Measurements from ENCODE around the gene ATG4A.
A peak's percentile ranks its signal among the peaks of the same experiment; 100 is the strongest.

ATG4A gene

DNA sequence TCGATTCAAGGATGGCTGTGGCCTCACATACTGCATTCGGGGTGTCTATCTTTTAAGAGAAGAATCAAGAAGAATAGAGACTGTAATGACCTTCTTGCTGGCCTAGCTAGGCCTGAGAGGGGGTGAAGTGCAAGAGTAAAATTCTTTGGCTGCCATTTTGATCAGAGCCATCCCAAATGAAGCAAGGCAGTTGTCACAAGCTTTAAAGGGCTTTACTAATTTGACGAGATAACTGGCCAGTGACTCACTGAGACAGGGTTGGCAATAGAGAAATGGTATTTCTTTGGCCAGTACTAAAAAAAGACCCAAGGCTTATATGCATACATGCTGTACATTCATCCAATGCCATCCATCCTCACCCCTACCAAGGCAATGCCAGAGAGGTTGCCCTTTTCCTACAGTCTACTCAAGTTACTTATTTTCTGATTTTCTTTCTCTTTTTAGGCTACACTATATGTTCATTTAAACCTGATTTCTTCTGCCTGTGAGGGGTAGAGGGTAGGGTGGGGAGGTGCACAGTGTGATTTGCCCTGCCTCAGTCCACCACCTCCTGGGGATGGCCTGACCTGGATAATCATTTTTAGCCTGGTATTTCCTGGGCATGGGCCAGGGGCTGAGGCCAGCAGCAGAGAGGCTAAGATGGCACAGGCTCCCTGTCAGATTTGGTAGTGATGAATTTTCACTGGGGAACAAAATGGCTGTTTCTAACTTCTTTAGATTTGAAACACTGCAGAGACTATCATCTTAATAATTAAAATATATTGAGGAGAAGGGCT is 32.2 kb downstream of the ATG4A start:
- DNase-seq: no peak

DNA sequence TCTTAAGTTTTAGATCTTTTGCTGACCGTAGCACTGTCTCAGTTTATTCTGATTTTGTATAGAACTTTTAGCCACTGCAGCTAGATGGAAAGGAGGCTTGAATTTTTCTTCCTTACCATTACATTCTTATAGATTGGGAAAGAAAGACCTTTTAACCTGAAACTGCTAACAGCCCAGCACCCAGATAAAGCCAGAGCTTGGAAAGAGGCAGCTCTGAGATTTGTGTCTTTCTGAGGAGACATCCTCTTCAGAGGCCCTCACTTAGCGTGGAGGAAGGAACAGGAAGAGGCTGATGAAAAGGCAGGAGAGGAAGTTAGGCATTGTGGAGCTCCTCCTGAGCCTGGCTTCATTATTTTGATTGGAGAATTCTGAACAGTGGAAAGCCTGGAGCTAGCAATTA is 35.1 kb downstream of the ATG4A start:
- no peak for DNase-seq

DNA sequence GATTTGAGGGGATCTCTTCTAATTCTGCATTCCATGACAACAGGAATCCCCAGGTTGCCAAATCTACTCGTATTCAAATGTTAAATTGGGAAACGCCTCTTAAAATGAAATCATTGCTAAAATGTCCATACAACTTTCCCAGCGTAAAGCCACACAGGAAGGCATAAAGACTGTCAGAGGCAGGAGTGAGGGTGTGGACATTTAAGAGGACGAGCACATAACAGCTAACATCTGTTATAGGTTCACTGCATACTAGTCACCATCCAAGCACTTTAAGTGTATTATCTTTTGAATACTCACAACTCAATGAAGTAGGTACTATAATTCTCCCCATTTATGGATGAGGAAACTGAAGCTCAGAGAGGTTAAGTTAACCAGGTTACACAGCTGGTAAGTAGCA is 35.6 kb downstream of the ATG4A start:
- no peak for DNase-seq

DNA sequence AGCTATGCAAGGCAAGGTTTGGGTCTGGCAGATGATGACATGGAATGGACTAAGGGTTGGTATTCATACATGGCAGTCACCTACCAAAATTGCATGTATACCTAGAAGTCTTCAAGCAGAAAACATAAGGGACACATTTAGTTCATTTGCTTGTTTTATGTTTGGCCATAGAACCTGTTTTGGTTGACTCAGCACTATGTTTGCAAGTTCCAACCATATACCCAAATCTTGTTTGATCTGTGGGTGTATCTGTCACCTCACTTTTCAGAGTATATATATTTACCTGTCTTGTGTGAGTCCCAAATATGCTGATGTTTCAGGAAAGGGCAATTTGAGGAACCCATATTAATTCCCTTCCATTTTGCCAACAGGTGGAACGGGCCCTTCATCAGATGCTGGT is 39.3 kb downstream of the ATG4A start:
- DNase-seq: no peak

DNA sequence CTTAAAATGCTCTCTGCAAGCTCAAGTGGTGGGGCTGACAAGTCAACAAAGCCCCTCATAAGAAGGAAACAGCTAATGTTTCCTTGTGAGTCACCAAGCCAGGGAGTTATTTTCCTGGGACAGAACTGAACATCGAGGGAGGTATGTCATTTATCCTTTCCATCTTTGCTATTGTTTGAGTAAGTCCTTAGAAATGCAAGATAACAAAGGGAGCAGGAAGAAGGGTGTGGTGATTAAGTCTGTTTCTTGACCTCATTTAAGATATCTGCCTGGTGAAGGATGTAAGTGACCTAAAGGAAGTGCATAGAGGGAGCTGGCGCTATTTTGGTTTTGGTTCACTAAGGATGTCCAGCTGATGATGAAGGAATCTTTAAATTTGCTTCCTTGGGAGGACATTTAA is 39.9 kb downstream of the ATG4A start:
- no peak for DNase-seq

DNA sequence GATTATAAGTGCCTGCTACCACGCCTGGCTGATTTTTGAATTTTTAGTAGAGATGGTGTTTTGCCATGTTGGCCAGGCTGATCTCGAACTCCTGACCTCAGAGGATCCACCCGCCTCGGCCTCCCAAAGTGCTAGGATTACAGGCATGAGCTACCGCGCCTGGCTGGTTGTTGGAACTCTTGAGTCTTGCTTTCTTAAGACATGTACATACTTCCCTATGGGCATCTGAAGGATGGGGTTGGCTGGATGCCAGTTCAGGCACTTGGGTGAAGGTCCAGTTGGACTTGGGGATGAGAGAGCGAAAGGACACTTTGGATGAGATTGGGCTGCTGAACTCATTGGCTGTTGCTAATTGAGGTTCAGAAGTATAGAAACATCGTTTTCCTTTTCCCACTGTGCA is 40.5 kb downstream of the ATG4A start:
- DNase-seq: no peak

DNA sequence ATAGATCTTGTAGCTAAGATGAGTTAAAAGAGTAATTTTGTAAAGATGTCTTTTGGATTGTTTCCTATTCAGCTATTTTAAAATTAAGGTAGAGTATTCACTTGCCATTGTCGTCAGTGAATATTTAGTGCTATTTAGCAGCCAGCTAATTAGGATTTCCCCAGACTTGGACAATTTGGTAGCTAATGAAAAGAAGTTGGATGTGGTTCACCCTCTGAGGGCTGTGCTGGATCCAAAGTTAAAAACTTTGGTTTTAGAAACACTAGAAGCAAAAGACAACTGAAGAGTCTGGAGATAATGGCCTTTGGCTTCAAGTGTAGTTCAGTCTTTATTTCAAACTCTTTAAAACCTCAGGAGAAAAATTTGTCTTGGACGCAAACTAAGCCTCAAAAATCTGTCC is 41.3 kb downstream of the ATG4A start:
- no peak for DNase-seq

DNA sequence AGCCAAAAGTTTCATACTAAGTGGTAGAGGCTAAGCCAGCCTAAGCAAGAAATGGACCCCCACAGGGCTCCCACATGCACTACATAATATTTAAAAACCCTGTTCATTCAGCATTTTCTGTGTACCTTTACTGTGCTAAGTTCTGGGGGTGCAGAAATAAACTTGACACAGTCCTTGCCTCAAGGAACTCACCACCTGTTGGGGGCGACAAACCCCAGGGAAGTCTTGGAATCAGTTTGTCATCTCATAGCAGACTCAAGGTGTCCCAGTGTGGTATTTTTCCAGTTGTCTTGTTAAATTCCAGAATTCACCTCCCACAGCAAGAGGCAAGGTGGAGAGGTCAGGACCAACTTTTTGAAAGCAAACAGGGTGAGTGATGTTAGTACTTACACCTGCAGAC is 43.1 kb downstream of the ATG4A start:
- DNase-seq: no peak

DNA sequence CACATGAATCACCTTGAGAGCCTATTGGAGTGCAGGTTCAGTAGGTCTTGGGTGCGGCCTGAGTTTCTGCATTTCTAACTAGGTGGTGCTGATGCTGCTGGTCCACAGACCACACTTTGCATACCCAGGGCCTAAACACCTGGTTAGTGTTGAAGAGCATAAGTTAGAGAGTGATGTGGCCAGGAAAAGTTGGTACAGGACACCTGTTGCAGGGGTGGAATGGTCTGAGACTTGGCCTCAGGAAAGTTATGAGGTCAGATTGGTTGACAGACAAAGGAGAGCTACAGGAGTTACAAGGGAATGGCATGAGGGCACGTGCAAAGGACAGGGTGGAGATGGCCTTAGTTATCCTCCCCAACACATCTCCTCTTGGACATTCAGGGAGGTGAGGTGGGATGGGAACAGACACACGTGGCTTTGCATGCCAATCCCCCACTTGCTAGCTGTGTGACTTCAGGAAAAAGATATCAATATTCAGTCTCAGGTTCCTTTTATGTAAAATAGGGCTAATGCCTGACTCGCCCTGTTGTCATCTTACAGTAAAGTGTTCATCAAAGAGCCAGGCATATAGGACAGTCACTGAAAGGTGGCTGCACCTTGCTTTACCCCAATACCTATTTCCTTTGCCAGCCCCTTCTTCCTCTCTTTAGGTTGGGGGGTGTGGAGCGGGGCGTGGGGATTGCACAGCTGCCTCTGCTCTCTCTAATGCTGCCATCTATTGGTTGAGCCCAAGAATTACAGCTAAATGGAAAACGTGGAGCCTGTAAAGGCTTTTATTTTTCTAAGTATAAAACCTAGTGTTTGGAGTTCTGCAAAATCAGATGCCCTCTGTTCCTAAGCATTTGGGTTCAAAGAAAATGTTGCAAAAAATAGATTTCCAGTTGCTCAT is 47.5 kb downstream of the ATG4A start:
- no peak for DNase-seq

DNA sequence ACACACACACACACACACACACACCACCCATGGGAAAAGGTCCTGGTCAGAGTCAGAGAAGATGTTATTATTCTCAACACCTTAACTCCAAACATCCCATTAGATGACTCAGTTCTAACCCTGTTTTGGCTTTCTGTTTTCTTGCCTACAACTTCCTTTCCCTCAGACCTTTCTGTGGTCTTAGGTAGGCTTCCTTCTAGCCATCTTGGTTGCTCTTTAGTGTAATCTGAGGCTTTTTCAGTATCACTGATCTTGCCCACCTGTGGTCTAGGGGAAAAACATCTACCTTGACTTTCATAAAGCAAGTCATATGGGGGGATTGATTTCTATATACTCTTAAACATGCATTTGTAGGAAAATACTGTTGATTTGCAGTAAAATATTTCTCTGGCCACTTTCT is 56.9 kb downstream of the ATG4A start:
- no peak for DNase-seq

DNA sequence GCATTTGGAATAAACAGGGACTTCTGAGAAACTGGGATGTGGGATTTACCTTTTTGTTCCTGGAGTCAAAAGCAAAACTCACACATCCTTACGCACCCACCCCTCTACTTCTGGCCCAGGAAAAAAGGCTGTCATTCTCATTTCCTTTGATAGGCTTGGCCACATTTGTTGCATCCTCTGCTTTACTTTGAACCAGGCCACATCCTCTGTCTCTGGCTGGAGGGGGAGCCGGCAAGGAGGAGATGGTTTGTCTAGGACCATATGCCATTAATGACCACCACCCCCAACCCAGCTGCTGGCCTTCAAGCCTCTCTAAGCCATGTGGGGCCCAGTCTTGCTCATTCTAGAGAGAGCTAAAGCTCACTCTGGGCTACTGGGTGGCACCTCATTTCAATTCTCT is 64.5 kb downstream of the ATG4A start:
- no peak for DNase-seq

DNA sequence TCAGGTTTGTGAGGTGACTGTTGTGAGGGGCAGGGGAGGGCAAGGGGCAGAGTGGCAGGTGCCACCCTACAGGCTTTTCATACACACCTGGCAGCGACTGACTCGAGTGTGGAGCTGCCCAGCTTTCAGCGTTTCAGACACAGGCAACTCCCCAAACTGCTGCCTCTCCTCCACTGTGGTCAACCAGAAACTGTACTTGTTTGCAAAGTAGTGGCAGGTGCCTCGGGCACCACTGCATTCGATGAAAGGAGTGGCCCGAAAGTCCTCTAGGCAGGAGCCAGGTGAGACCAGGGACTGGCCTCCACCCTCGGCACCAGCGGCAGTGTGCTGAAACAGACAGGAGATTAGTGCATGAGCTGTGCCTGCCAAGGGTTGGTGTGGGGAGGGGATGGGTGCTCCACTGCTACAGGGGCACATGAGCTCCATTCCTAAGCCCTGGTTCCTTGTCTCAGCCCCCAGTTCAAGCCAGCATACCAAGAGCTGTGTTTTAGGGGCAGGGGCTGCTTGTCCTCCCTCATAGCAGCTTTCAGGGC is 65.4 kb downstream of the ATG4A start:
- no peak for DNase-seq

DNA sequence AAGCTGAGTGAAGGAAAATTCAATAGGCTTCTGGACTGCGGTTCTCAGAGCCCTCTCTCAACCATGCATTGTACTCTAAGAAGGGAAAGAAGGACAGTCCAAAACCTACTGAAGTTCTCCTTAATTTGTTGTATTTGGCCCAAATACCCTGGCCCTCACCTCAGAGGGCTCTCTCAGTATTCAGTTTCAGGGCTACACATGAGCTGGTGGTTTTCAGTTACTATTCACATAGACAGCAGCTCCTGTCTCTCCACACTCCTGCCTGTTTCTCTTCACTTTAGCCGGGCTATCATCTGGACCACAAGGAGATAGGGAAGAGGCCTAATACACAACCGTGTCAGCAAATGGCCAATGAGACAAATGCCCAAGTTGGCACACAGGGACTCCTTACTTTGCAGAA is 66.0 kb downstream of the ATG4A start:
- no peak for DNase-seq

DNA sequence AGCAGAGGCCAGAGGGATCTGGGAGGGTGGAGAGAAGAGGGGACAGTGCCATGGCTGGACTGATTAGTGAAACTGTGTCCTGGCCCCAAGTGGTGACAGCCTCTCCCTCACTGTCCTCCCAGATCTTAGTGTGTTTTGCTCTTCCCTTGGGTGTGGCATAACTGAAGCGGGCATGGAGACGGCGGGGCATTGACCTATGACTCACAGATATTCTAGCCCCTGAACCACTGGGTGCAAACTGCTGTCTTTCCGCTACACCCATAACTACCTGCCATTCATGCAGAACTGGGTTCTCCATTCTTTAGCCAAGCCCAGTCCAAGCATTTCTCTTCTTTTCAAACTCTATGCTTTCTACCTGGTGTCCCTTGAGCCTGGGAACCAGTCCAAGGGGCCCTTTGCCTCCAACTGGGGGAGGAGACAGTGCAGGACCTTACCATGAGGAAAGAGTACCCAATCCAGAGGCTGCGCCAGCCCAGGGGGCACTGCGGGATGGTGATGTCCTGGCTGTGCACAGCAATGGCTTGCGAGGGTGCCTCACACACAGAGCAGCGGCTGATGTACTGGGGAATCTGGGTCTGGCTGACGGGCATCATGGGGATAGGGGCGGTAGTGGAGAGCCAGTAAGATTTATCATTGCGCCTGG is 67.6 kb downstream of the ATG4A start:
- no peak for DNase-seq

DNA sequence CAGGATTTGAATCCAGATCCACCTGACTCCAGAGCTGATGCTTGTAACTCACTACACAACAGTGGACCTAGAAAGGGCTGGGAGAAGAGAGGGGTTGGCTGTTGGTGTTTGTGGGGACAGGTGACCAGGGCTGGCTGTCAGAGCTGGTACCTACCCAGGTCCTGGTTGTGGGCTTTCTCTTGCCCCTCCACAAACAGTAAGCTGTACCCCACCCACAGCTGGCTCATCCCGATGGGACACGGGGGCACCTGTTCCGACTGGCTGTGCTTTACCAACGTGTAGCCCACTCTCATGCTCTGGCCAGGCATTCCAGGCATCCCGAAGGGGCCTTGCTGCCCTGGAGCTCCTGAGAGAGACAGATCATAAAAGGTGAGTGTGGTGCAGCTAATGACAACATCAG is 68.7 kb downstream of the ATG4A start:
- no peak for DNase-seq

DNA sequence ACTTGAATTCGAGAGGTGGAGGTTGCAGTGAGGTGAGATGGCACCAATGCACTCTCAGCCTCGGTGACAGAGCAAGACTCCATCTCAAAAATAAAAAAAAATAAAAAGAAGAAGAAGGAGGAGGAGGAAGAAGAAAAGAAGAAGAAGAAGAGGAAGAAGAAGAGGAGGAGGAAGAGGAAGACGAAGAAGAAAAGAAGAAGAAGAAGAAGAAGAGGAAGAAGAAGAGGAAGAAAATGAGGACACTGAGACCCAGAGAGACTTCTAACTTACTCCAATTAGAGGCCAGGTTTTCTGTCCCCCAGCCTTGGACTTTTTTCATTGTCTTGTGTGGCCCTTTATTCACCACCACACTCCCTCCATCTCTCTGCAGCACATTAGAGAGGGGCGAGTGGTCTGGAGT is 70.7 kb downstream of the ATG4A start:
- no peak for DNase-seq

DNA sequence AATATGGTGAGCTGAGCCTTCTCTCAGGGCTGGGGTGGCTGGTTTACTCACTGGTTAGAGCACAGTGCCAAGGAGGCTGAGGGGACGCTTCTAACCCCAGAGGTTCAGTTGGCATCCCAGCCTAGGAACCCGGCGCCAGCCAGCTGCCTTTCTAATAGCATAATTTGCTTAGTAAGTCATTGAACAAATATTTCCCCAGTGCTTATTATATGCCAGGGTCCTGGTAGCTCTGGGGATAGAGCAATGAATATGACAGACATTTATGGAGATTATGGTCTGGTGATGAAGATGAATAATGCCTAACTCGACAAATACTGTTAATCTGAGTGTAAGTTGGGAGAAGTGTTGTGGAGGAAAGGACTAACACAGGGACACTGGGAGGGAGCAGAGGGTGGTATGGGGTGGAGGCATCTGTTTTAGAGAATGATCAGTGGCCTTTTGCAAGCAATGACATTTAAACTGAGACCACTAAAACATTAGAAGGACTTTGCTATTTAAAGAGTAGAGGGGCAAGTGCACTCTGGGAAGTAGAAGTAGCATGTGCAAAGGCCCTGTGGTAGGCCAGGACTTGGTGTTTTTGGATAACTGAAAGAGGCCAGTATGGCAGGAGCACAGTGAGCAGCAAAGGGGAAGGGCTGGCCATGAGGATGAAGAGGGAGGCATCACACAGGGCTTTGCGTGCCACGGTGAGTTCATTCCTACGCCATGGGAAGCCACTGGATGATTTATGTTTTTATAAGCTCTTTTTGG is 71.9 kb downstream of the ATG4A start:
- DNase-seq: no peak

DNA sequence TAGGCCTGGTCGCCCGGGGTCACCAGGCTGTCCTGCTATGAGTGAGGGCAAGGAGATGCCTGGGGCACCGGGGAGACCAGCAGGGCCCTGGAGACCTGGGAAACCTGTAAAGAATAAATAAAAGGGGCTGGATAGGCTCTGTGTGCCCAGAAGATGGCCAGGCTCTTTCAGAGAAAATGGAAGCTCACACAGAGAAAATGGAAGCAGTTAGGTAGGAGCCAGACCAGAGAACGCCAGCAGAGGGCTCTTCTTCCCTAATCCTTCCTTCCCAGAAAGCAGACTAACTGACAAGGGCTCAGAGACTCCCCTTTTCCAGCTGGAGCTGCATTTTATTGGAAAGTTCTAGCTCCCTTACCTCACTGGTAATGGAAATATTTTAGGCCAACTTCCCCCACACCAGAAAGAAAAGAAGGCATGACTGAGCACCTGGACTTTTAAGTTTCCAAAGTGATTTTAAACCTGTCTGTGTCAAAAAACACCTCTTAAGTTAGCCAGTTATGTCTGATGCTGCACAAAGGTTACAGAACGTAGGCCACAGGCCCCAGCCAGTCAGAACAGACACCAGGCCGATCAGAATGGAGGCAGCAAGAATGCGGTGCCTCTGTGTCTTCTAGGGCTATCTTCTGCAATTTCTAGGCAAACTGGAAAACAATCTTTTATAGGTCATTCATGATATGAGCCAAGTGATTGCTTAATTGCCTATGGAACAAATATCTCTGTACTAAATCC is 74.0 kb downstream of the ATG4A start:
- peak in 1 of 2 experiments; percentile 40 for DNase-seq

DNA sequence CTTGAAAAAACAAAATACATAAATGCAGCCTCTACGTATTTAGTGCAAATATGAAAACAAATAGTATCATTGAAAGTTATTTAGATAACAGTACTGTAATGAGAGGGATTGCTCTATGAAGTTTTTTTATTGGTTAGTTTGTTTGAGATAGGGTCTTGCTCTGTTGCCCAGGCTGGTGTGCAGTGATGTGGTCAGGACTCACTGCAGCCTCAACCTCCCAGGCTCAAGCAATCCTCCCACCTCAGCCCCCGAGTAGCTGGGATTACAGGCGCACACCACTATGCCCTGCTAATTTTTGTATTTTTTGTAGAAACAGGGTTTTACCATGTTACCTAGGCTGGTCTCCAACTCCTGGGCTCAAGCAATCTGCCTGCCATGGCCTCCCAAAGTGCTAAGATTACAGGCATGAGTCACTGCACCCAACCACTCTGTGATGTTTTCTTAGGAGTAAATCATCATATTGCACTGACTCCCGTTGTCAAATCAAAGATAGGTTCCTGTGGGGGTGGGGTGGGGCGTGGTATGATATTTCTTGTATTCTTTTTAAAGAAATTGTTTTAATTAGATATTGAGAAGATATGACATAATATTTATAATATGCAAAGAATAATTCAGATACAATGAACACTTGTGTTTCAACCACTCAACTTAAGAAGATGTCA is 75.8 kb downstream of the ATG4A start:
- no peak for DNase-seq

DNA sequence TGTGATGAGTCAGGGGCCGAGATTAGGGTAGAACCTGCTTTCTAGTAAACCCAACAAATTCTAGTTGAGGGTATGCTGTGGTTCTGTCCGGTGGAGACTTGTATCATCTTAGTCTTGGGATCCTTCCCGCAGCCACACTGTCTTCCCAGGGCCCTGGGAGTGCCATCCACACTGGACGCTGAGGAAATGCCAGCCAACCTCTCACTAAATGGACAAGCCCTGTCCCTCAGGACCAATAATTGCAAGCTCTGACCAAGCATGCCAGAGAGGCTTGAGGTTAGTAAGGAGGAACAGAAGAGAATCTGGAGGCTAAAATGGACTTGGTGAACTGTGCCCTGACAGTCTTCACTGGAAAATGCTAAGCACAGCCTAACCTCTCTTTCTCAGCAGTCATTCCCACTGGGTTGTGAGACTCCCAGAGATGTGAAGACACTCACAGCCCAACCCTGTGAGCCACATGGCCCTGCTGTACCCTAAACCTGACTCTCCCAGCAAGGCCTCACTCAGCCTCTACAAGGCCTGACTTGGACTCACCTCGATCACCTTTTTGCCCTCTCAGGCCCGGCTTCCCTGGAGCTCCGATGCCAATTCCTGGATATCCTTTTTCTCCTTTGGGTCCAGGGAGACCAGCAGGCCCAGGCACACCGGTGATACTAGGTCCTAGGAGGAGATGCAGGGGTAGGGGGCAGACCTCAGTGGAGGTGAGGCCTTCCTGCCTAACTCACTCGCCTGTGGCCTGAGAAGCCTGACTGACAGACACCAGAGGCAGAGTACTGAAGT is 77.6 kb downstream of the ATG4A start:
- no peak for DNase-seq

DNA sequence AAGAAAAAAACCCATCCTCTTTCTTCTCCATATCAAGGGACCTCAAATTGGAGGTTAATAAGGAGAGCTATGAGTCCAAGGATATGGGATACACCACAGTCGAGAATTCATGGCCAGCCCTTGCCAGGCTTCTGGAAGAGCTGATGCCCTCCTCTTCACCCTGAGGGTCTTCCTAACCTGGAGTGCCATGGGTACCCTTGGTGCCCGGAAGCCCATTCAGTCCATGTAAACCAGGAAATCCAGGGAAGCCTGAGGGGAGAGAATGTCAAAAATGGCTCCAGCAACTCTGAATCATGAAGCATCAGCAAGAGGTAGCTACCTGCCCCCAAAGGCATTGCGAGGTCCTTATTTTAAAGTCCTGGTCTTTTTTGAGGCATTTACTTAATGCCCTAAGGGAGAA is 78.2 kb downstream of the ATG4A start:
- no peak for DNase-seq

Data from NCI-H446 (cell line).